ENCODE results near the gene SLC25A24.

DNA sequence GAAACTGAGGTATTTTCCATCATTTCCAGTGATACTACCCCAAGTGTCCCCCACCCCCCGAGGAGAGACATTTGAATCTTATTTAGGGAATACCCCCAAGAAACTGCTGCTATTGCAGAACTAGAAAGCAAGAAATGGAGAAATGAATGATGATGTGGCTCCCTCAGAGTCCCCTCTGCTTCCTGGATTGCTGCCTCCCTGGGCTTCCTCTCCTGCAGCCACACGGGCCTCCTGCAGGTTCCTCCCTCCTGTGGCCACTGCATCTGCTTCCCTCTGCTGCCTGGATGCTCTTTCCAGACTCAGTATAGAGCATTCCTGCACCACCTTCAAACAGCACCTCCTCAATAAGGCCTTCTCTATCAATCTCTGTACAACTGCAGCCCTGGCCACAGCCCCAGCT lies 69.3 kb downstream of the SLC25A24 start:
- TF ChIP-seq NRF1 (conservative IDR thresholded peaks at IDR 0.05 in 1 of 2, IDR thresholded peaks at IDR 0.05 in 1 of 2) (no peak), CBX8 (IDR thresholded peaks at IDR 0.05; ENCODE audit: borderline replicate concordance, extremely low read depth, low read depth, low read length, poor library complexity, severe bottlenecking) (no peak)

Data from K562 (cell line).